Activated T-helper 17 cell treated with anti-CD3 and anti-CD28 coated beads, Interleukin-2, amount 50 U/mL, for 72 hours (primary cell): ENCODE results near the gene TRAM2. TPM values are rescaled to one million over a fixed set of nuclear protein-coding genes. Genes with fewer than 3 reads are reported as not detected.

Experiments
- ATAC-seq: fragments of 150-1000 bp; cut with Tn5 transposase; replicated peaks from 2 replicates; pipeline ENCODE4 v1.10.0; 2021; ENCODE audit warnings: mild to moderate bottlenecking, moderate library complexity
- H3K27ac Mint-ChIP-seq: one replicate; pipeline ENCODE4 v1.8.0; 2022; ENCODE audit warnings: mixed read lengths
- H3K27me3 Mint-ChIP-seq: one replicate; pipeline ENCODE4 v1.8.0; 2022; ENCODE audit warnings: mixed read lengths
- H3K36me3 Mint-ChIP-seq: one replicate; pipeline ENCODE4 v1.8.0; 2022; ENCODE audit warnings: low read depth, mild to moderate bottlenecking, mixed read lengths
- H3K4me1 Mint-ChIP-seq: one replicate; pipeline ENCODE4 v1.8.0; 2022; ENCODE audit warnings: mixed read lengths
- H3K4me3 Mint-ChIP-seq: one replicate; pipeline ENCODE4 v1.8.0; 2022; ENCODE audit warnings: mild to moderate bottlenecking, mixed read lengths
- H3K9me3 Mint-ChIP-seq: one replicate; pipeline ENCODE4 v1.8.0; 2022; ENCODE audit warnings: mixed read lengths
- total RNA-seq, 2 donors: library from RNA; stranded (reverse); gene quantifications; one replicate each; pipeline ENCODE4 v1.2.3, GENCODE V29; 2022

The TRAM2 gene, protein sequence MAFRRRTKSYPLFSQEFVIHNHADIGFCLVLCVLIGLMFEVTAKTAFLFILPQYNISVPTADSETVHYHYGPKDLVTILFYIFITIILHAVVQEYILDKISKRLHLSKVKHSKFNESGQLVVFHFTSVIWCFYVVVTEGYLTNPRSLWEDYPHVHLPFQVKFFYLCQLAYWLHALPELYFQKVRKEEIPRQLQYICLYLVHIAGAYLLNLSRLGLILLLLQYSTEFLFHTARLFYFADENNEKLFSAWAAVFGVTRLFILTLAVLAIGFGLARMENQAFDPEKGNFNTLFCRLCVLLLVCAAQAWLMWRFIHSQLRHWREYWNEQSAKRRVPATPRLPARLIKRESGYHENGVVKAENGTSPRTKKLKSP
- 1 to 10 TPM; 1.7 to 5.4 TPM for total RNA-seq

DNA sequence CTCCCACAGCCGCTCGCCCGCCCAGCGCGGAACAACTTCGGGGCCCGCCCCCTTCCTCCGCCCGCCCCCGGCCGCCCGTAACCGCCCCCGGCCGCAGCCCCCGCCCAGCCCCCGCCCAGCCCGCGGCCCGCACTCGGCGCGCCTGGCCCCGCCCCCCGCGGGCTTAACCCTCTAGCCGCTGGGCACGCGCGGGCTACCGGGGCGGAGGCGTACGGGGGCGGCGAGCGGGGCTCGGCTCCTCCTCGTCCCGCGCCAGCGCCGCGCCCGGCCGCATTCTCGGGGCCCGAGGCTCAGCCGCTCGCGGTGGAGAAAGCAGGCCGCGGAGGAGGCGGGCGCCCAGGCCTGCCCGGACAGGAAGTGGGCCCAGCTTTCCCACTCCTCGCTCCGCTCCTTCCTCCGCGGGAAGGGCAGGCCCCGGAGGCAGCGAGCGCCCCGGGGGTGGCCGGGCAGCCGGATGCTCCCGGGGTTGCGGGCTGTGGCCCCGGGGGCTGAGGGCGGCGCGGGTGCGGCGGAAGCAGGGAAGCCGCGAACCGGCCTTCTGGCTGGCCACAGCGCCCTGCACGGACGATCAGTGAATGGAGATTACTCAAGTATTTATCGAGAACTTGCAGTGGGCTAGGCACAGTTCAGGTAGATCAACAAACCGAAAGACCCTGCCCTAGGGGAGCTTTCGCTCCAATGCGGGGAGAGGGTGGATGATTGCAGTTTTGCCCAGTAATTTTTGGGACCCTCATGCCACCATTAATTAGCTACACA lies at the start of gene TRAM2:
TSS of gene TRAM2 (minus strand) at position 39 of the 756 bp plus-strand sequence. CDS start 145 bp downstream, outside the sequence.
- no peaks in the 10 kb centered on the region for H3K36me3 Mint-ChIP-seq
- ATAC-seq = peak; percentile 60
- no peaks in the 10 kb centered on the region for H3K27me3 Mint-ChIP-seq

DNA sequence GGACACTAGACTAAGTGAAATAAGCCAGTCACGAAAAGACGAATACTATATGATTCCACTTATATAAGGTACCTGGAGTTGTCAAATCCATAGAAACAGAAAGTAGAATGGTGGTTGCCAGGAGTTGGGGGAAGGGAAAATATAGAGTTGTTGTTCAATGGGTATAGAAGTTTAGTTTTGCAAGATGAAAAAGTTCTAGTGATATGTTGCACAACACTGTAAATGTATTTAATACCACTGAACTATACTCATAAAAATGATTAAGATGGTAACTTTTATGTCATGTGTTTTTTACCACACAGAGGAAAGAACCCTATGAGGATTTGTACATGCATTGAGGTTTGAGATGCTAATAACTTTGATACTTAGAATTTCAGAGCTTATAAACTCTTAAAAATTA lies 46.0 kb upstream of the TRAM2 start:
- Mint-ChIP-seq H3K27ac (no peak overlapping the region), H3K4me3 (no peak overlapping the region), H3K27me3 (peaks cover 11% of the 10 kb centered on the region), H3K4me1 (no peaks in the 10 kb centered on the region), H3K9me3 (no peaks in the 10 kb centered on the region), H3K36me3 (no peaks in the 10 kb centered on the region)
- ATAC-seq = no peak

More for the DNA sequence above, at the start of gene TRAM2:
- Mint-ChIP-seq H3K27ac (peak within 1 kb of the TSS; percentile 56), H3K4me3 (peak within 1 kb of the TSS; percentile 65), H3K4me1 (peaks cover 22% of the 10 kb centered on the region), H3K9me3 (no peaks in the 10 kb centered on the region)

DNA sequence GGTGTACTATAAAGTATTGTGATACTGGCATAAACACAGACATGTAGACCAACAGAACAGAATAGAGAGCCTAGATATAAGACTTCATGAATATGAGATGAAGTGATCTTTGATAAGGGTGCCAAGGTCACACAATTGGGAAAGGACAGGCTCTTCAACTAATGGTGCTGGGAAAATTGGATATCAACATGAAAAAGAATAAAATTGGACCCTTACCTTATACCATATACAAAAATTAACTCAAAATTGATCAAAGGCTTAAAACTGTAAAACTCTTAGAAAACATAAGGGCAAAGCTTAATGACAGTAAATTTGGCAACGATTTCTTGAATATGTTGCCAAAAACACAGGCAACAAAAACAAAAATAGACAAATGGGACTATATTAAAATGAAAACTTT lies 44.8 kb upstream of the TRAM2 start:
- Mint-ChIP-seq H3K27ac (no peak overlapping the region), H3K9me3 (no peaks in the 10 kb centered on the region), H3K4me3 (no peak overlapping the region), H3K27me3 (peaks cover 14% of the 10 kb centered on the region), H3K36me3 (no peaks in the 10 kb centered on the region), H3K4me1 (no peaks in the 10 kb centered on the region)
- ATAC-seq = no peak

DNA sequence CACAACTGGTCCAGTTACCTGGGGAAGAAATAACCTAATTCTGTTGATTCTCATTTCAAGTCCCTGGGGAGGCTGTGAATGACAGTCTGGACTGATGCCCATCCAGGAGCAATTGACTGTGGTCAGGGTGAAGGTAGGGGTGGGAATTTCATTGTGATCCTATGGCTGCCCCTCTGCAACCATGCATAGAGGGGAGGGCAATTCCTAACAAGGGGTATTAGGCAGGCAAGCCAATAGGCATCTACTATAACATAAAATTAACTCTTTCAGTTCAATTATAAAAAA lies 44.0 kb upstream of the TRAM2 start:
- no peak overlapping the region for H3K4me3 Mint-ChIP-seq
- H3K36me3 Mint-ChIP-seq = no peaks in the 10 kb centered on the region
- no peaks in the 10 kb centered on the region for H3K4me1 Mint-ChIP-seq
- H3K9me3 Mint-ChIP-seq = no peaks in the 10 kb centered on the region
- no peak for ATAC-seq
- H3K27ac Mint-ChIP-seq = no peak overlapping the region
- H3K27me3 Mint-ChIP-seq = peaks cover 14% of the 10 kb centered on the region

DNA sequence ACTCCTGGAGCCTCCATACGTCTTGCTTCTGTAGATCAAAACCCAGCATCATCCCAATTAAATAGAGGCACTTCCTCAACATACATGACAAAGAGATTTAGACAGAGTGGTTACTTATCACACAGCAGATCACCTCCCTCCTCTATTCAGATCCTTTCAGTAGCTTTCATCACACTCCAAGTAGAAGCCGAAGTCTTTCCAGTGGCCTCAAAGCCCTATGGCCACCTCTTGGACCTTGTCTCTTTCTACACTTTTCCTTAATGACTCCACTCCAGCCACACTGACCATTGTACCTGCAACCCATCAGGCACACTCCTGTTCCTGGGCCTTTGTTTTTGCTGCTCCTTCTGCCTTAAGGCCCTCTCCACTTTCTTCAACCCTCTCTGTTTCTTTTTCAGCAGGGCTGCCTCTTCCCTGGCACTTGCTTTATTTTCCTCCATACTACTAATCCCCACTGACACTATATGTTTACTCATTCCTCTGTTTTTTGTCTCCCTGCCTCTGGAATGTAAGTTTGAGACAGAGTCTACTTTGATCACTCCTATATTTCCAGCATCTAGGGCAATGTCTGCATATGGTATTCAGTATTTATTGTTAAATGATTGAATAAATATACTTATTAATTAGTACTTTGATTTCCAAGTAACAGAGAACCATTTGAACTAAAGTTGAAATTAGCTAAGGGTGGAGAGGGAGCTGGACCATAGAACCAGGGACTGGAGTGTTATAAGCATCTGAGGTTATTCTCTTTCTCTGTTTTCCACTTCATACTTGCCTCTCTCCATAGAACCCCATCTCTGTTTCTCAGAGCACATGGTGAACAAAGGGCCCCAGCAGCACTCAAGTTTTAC lies 43.4 kb upstream of the TRAM2 start:
- Mint-ChIP-seq H3K9me3 (no peaks in the 10 kb centered on the region), H3K27ac (no peak overlapping the region), H3K27me3 (peaks cover 16% of the 10 kb centered on the region), H3K36me3 (no peaks in the 10 kb centered on the region), H3K4me3 (no peak overlapping the region), H3K4me1 (no peaks in the 10 kb centered on the region)
- ATAC-seq = no peak

DNA sequence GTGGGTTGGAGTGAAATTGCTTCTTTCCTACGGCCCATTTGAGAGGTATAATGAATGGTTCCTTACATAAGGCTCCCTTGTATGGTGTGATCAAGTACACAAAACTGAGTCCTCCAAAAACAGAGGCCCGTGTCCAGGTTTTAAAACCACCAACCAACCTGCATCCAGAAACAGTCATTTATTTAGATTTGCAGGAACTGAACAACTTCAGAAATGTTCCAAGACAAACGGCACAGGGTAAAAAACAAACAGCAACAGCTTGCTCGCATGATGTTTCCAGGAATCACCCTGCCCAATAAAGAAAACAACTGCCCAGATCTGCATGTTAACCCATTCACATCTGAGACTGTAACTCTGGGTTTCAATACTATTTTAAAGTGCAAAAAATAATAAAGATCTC lies 40.2 kb upstream of the TRAM2 start:
- no peak for ATAC-seq
- Mint-ChIP-seq H3K27ac (no peak overlapping the region), H3K36me3 (no peaks in the 10 kb centered on the region), H3K4me1 (no peaks in the 10 kb centered on the region), H3K27me3 (peaks cover 21% of the 10 kb centered on the region), H3K4me3 (no peak overlapping the region), H3K9me3 (no peaks in the 10 kb centered on the region)

DNA sequence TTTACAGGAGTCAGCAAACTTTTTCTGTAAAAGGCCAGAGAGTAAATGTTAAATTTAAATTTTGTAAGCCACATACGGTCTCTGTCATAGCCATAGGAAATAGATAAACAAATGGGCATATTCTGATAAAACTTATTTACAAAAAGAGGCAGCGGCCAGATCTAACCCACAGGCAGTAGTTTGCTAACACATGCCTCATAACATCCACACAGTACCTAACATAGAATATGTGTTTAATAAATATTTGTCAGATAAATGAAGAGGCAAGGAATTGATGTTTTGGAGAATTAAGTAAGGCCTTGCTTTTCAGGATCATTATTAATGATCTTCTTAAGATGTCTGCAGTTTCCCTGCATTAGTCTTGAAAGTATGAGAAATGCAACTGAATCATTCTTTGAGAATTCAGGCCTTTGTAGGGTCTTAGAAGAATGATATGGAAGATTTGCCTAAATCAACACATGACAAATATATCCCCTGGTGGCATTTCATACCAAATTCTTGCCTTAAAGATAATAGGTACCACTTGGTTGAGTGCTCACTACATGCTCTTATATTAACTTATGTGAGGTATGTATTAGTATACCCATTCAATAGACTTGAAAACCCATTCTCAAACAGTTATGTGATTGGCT lies 39.3 kb upstream of the TRAM2 start:
- Mint-ChIP-seq H3K36me3 (no peaks in the 10 kb centered on the region), H3K27ac (no peak overlapping the region), H3K4me1 (no peaks in the 10 kb centered on the region)

DNA sequence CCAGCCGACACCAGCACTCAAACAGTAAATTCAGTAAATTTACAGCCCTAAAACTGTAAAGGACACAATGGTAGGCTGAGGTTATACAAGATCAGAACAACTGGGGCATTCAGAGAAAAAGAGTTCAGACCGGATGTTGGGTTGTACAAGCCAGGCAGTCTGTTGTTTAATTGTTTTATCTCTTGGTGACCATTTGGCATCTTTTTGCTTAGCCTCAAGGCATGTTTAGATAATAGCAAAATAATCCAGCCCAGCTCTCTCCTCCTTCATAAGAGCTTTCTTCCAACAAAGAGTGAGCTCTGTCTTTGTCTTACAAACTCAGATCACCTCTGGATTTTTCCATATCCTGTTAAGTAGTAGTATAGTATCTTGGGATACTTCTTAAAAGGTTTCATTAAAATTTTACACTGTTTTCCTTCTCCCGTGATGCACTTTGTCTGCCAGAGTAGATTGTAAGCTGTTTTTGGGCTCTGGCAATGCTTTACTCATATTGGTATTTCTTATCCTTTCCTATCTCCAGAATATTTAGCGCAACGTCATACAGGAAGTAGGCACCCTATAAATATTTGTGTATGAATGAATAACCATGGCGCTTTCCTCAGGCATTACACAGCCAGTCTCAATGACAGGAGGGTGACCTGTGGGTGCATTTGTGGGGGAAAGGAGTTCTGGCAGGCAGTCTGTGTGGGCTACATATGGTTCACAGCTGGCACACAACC lies 35.6 kb upstream of the TRAM2 start:
- H3K4me1 Mint-ChIP-seq = no peaks in the 10 kb centered on the region
- peaks cover 8% of the 10 kb centered on the region for H3K27me3 Mint-ChIP-seq
- no peak for ATAC-seq

More for the DNA sequence above, 39.3 kb upstream of the TRAM2 start:
- no peak for ATAC-seq
- Mint-ChIP-seq H3K4me3 (no peak overlapping the region), H3K27me3 (peaks cover 17% of the 10 kb centered on the region), H3K9me3 (no peaks in the 10 kb centered on the region)

DNA sequence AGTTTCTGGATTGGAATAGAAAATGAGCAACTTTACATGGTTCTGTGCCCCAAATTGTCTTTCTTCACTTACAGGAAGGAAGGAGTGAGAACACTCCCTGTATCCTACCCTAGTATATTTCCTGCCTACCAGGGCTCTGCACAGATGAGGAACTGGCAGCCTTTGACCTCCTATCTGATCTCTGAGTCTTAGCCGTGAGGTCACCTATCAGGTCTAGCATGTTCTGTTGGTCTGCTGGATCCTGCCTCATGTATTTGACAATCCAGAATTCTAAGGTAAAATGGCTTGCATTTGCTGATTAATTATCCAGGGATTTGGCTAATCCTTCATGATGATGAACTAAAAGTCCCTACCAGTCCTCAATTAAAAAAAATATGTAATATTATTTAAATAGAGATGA lies 35.0 kb upstream of the TRAM2 start:
- Mint-ChIP-seq H3K9me3 (no peaks in the 10 kb centered on the region), H3K4me3 (no peak overlapping the region), H3K27ac (no peak overlapping the region)

More for the DNA sequence above, 35.6 kb upstream of the TRAM2 start:
- H3K36me3 Mint-ChIP-seq = no peaks in the 10 kb centered on the region
- H3K27ac Mint-ChIP-seq = no peak overlapping the region
- no peaks in the 10 kb centered on the region for H3K9me3 Mint-ChIP-seq
- no peak overlapping the region for H3K4me3 Mint-ChIP-seq

DNA sequence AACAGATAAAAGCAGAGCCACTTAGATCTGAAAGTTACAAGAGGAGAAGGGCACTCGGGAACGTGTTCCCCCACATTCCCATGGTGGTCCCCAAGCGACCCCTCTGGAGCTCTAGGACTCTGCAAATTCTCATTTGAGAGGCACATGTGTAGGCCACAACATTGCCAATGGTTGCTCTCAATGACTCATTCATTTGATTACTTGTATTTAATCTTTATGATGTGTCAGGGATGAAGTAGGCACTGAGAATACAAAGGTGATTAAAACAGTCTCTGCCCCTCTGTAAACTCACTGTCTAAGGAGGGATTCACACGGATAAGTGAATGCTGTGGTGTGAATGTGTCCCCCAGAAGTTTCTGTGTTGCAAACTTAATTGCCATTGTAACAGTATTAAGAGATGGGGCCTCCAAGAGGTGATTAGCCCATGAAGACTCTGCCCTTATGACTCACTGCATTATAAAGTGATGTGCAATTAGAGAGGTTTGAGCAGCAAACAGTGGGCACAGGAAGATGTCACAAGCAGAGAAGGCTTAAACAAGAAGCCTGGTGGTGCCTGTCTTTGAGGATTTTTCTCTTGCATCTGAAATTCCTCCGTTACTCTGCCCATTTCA lies 34.0 kb upstream of the TRAM2 start:
- H3K27ac Mint-ChIP-seq = no peak overlapping the region
- no peak for ATAC-seq
- peaks cover 7% of the 10 kb centered on the region for H3K27me3 Mint-ChIP-seq
- H3K9me3 Mint-ChIP-seq = no peaks in the 10 kb centered on the region
- no peaks in the 10 kb centered on the region for H3K4me1 Mint-ChIP-seq
- H3K4me3 Mint-ChIP-seq = no peak overlapping the region
- no peaks in the 10 kb centered on the region for H3K36me3 Mint-ChIP-seq

More for the DNA sequence above, 35.0 kb upstream of the TRAM2 start:
- peaks cover 7% of the 10 kb centered on the region for H3K27me3 Mint-ChIP-seq
- no peaks in the 10 kb centered on the region for H3K4me1 Mint-ChIP-seq
- no peak for ATAC-seq
- H3K36me3 Mint-ChIP-seq = no peaks in the 10 kb centered on the region

DNA sequence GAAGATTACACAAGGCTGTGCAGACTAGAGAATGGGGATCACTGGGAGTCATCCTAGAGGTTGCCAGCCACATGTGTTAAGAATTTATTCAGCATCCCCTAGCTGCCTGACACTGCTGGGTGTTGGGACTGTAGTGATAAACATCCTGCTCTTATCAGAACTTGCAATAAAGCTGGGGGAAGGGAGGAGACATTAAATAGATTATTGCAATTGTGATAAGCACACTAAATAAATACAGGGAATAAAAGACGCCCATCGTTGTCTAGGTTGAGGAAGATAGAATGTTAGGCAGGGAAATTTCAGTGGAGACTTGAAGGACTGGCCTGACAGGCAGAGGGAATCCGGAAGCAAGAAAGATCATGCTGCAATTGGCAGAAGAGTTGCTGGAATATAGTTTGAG lies 33.2 kb upstream of the TRAM2 start:
- Mint-ChIP-seq H3K4me3 (no peak overlapping the region), H3K36me3 (no peaks in the 10 kb centered on the region), H3K9me3 (no peaks in the 10 kb centered on the region), H3K4me1 (no peaks in the 10 kb centered on the region), H3K27ac (no peak overlapping the region), H3K27me3 (peaks cover 4% of the 10 kb centered on the region)
- no peak for ATAC-seq

DNA sequence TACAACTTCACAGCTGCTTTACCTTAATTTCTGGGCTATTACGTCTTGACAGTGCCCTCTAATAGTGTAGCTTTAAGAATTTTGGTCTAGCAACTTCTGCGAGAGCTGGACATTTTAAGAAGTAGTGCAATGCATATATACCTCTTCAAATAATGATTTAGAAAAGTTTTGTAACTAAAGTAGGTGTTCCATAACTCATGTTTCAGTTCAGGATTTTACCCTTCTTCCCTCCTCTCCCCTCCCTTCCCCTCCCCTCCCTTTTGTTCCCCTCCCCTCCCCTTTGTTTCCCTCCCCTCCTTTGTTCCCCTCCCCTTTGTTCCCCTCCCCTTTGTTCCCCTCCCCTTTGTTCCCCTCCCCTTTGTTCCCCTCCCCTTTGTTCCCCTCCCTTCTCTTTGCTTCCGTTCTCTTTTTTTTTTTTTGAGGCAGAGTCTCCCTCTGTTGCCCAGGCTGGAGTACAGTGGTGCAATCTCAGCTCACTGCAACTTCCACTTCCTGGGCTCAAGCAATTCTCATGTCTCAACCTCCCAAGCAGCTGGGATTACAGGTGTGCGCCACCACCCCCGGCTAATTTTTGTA lies 28.8 kb upstream of the TRAM2 start:
- no peaks in the 10 kb centered on the region for H3K9me3 Mint-ChIP-seq
- ATAC-seq = no peak
- no peaks in the 10 kb centered on the region for H3K4me1 Mint-ChIP-seq
- H3K27me3 Mint-ChIP-seq = peaks cover 8% of the 10 kb centered on the region
- H3K4me3 Mint-ChIP-seq = no peak overlapping the region
- no peak overlapping the region for H3K27ac Mint-ChIP-seq
- no peaks in the 10 kb centered on the region for H3K36me3 Mint-ChIP-seq
